GM12875 (cell line): ENCODE data around the gene ZEB2.

Experiments
- H3K4me3 ChIP-seq: one replicate; pipeline ENCODE4 v1.5.1; 2011; ENCODE audit warnings: low read depth, low read length, control low read depth
- TF ChIP-seq, protein P1 (sequence below): IDR thresholded peaks from 2 replicates; pipeline ENCODE4 v1.5.1; 2011; ENCODE audit warnings: low read depth, mild to moderate bottlenecking, control low read depth, inconsistent platforms, low read length, moderate library complexity, borderline replicate concordance; ENCODE audit not compliant: insufficient read depth

The ZEB2 gene

DNA sequence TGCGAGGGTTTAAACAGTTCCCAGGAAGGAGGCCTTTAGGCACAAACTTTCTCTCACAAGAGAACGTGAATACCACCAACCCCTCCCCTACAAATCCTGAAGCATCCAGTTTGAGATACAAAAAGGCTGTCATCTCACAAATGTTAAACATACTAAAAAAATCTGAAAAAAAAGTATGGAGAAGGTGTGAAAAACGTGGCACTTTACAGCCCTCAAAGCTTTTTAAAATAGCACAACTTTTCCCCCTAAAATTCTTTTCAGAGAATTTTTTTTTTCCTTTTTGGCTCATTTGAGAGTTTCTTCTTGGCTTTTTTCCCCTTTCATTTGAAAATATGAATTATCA lies 10.1 kb downstream of the ZEB2 start:
- TF ChIP-seq, protein P1, sequence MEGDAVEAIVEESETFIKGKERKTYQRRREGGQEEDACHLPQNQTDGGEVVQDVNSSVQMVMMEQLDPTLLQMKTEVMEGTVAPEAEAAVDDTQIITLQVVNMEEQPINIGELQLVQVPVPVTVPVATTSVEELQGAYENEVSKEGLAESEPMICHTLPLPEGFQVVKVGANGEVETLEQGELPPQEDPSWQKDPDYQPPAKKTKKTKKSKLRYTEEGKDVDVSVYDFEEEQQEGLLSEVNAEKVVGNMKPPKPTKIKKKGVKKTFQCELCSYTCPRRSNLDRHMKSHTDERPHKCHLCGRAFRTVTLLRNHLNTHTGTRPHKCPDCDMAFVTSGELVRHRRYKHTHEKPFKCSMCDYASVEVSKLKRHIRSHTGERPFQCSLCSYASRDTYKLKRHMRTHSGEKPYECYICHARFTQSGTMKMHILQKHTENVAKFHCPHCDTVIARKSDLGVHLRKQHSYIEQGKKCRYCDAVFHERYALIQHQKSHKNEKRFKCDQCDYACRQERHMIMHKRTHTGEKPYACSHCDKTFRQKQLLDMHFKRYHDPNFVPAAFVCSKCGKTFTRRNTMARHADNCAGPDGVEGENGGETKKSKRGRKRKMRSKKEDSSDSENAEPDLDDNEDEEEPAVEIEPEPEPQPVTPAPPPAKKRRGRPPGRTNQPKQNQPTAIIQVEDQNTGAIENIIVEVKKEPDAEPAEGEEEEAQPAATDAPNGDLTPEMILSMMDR, result no peak
- H3K4me3 ChIP-seq, result no peak overlapping the region

DNA sequence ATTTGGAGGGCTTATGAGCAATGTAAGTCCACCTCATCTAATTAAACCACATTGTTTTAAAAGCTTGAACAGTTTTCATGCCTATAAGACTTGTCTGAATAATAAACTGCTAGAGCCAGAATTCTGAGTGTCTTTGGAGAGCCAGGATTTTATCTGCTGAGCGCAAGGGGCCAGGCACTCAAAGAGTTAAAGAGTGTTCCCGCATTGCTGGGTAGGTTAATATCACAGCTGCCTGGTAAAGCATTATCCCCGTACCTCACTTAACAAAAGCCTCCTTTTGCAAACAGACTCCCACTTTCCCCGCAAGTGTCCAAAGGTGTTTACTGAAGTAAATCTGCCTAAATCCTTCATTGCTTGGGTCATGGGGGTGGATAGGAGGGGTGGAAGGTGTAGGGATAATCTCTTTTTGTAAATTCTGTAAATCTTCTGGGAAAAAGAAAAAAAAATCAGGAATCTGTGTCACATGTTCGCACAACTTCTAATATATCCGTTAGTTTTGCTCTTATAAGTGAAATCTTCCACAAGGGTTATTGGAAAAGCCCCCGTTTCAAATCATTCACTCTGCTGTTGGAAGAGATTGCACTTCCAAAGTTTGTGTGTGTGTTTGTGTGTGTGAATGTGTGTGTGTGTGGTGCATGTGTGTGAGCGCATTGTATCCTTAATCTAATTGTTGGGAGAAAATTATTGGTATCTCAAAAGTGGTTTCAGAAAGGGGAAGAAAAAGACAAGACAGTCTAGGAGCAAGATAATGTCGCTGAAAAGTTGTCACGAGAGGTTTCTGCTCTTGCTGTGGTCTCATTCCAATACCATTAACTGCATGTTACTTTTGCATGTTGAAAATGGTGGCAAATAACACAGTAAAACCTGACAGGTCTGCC lies 10.7 kb downstream of the ZEB2 start:
- H3K4me3 ChIP-seq, result no peak overlapping the region
- TF ChIP-seq, protein P1, result no peak

DNA sequence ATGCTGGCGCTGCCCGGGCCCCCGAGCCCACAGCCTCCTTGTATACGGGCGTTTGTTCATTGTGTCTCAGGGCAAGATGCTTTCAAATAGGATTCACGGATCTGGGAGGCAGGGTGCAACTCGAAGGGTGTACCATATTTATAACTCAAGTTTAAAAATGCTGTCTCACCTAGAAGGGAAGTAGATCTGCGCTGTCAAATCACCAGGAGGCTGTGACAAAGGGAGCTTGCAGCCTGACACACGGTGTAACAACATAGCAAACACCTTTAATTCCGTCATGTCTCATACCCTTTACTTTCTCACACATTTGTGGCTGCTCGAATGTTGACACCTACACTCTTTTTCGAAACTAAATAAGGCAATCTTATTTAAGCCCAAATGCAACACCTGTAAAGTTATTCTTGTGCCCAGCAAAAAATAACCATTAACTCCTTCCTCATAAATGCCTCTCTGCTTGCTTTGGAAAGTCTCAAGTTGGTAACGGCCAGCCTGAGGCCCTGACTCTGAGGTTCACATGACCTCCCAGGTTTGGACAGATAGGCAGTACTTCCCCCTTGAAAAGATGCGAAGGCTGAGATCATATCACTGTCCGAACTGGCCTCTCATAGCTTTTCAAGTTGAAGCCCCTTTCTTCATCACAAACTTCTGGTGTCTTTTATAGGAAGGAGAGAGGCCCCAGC lies 11.6 kb downstream of the ZEB2 start:
- TF ChIP-seq, protein P1, result no peak
- H3K4me3 ChIP-seq, result no peak overlapping the region

DNA sequence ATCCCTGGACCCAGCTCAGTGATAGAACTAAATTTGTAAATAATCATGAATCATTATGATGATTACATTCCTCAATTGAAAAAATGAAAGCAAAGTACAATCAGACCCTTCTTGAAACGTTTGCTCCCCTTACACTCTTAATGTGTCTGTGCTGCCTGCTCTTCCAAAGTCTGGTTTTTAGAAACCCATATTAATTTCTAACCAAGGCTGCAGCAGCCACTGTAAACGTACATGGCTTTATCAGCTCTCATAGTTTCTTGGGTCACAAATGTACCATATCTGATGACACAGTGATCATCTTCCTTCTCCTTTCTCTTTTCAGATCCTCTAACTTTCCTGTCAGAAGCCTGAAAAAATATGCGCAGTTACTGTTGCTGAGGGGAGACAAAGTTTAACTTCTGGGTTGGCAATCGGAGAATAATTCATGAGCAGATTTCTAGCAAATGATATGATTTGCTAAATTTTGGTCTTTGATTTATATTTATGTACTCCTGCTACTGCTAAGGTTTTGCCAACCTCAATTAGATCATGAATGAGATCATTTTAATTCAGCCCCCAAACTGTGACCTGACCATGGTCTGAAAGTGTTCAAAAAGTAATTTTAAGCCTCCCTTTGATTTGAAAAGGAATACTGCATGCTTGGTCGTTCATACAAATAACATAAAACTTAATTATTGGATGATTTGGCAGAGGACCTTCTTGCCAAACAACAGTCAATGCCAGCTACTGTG lies 12.3 kb downstream of the ZEB2 start:
- no peak overlapping the region for H3K4me3 ChIP-seq
- TF ChIP-seq, protein P1, result no peak

DNA sequence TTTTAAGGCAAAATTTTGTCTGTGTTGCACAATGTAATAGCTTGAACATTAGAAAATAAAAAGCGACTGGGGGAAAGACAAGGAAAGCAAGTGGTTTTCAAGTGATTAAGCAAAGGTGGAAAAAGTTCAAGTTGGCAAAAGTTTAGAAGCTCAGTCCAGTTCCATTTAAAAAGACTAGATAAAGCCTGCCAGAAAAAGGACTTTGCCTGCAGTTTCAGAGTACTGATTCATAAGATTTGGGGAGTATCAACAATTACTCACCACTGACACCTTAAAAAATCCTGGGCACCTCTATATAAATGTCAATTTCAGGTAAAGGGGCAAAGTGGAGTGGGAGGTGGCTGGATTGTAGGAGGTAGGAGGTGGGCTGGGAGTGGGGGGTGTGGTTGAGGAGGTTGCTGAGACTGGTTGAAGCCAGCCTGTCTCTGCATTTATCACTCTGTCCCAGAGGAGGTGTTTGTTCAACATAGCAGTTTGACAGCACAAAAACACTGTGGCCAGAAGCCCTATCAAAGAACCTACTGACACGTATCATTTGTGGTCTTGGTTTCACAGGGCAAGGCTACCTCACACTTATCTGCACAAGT lies 14.6 kb downstream of the ZEB2 start:
- H3K4me3 ChIP-seq, result no peak overlapping the region
- TF ChIP-seq, protein P1, result no peak

DNA sequence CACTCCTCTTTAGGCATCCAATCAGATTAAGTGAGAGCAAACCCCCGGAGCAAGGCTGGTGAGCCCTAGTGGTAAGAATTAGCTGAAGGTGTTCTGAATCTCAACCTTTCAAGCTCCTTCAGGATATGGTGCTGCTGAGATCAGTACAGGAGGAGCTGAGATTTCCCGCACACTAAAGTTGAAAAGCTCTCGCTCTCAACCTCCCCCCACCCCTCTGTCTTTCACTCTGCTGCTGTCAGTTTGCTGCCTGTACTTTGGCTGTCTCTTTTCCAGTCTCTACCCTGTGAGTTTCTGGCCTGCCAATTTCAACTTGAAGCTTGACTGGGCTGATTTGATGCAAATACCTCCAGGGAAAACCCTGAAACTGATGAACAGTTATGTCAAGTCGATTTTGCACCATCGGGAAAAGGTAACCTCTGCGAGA lies 15.7 kb downstream of the ZEB2 start:
- no peak overlapping the region for H3K4me3 ChIP-seq

More for the DNA sequence above, 15.7 kb downstream of the ZEB2 start:
- TF ChIP-seq, protein P1, result no peak
